ENCODE measurements around the gene ST8SIA4.

Gene ST8SIA4

GRCh38 chr5:100903039-100903887 lies at the start of gene ST8SIA4:
Gene ST8SIA4 (minus strand): TSS chr5:100903282. CDS start chr5:100902955, 327 bp downstream.
- DNase-seq (ENCODE audit: low read depth, low spot score): no peak
- Histone ChIP-seq H3K9ac (ENCODE audit: insufficient read length, low read depth) (peak within 1 kb of the TSS; percentile 32), H3K4me3 (ENCODE audit: insufficient read length, low read depth) (peak within 1 kb of the TSS; percentile 41), H3K4me1 (ENCODE audit: insufficient read depth, insufficient read length) (no peaks in the 10 kb centered on the region), H3K27me3 (ENCODE audit: insufficient read depth, insufficient read length) (peaks cover 52% of the 10 kb centered on the region), H3K9me3 (ENCODE audit: insufficient read depth, low read length) (no peaks in the 10 kb centered on the region), H3K36me3 (ENCODE audit: insufficient read depth, insufficient read length, low read length) (no peaks in the 10 kb centered on the region)
- TF ChIP-seq YY1 (IDR thresholded peaks at IDR 0.05; ENCODE audit: insufficient read depth, insufficient read length) (no peak), SUZ12 (IDR thresholded peaks at IDR 0.05; ENCODE audit: extremely low read depth, insufficient read depth, insufficient read length) (no peak), ZNF274 (IDR thresholded peaks at IDR 0.05; ENCODE audit: low read depth, low read length) (no peak)

GRCh38 chr5:100950985-100951384 lies 47.9 kb upstream of the ST8SIA4 start:
- Histone ChIP-seq H3K4me3 (ENCODE audit: insufficient read length, low read depth) (no peak overlapping the region), H3K9me3 (ENCODE audit: insufficient read depth, low read length) (no peaks in the 10 kb centered on the region), H3K4me1 (ENCODE audit: insufficient read depth, insufficient read length) (no peaks in the 10 kb centered on the region), H3K9ac (ENCODE audit: insufficient read length, low read depth) (no peak overlapping the region), H3K36me3 (ENCODE audit: insufficient read depth, insufficient read length, low read length) (no peaks in the 10 kb centered on the region), H3K27me3 (ENCODE audit: insufficient read depth, insufficient read length) (no peaks in the 10 kb centered on the region)
- TF ChIP-seq YY1 (IDR thresholded peaks at IDR 0.05; ENCODE audit: insufficient read depth, insufficient read length) (no peak), SUZ12 (IDR thresholded peaks at IDR 0.05; ENCODE audit: extremely low read depth, insufficient read depth, insufficient read length) (no peak), ZNF274 (IDR thresholded peaks at IDR 0.05; ENCODE audit: low read depth, low read length) (no peak)
- DNase-seq (ENCODE audit: low read depth, low spot score): no peak

- no peaks in the 10 kb centered on the region for H3K9me3 ChIP-seq (ENCODE audit: insufficient read depth, low read length)
- TF ChIP-seq SUZ12 (IDR thresholded peaks at IDR 0.05; ENCODE audit: extremely low read depth, insufficient read depth, insufficient read length): no peak
- no peak for TF ChIP-seq ZNF274 (IDR thresholded peaks at IDR 0.05; ENCODE audit: low read depth, low read length)
- no peak for TF ChIP-seq YY1 (IDR thresholded peaks at IDR 0.05; ENCODE audit: insufficient read depth, insufficient read length)
- no peaks in the 10 kb centered on the region for H3K36me3 ChIP-seq (ENCODE audit: insufficient read depth, insufficient read length, low read length)
- no peak overlapping the region for H3K4me3 ChIP-seq (ENCODE audit: insufficient read length, low read depth)
- no peak for DNase-seq (ENCODE audit: low read depth, low spot score)
- H3K27me3 ChIP-seq (ENCODE audit: insufficient read depth, insufficient read length): no peaks in the 10 kb centered on the region
- H3K4me1 ChIP-seq (ENCODE audit: insufficient read depth, insufficient read length): no peaks in the 10 kb centered on the region
- H3K9ac ChIP-seq (ENCODE audit: insufficient read length, low read depth): no peak overlapping the region
Observed at GRCh38 chr5:100913298-100913697, 10.2 kb upstream of the ST8SIA4 start.

GRCh38 chr5:100909034-100909433 lies 6.0 kb upstream of the ST8SIA4 start:
- no peak overlapping the region for H3K4me3 ChIP-seq (ENCODE audit: insufficient read length, low read depth)
- no peak for TF ChIP-seq SUZ12 (IDR thresholded peaks at IDR 0.05; ENCODE audit: extremely low read depth, insufficient read depth, insufficient read length)
- TF ChIP-seq ZNF274 (IDR thresholded peaks at IDR 0.05; ENCODE audit: low read depth, low read length): no peak
- TF ChIP-seq YY1 (IDR thresholded peaks at IDR 0.05; ENCODE audit: insufficient read depth, insufficient read length): no peak
- no peak for DNase-seq (ENCODE audit: low read depth, low spot score)
- peaks cover 10% of the 10 kb centered on the region for H3K27me3 ChIP-seq (ENCODE audit: insufficient read depth, insufficient read length)
- H3K4me1 ChIP-seq (ENCODE audit: insufficient read depth, insufficient read length): no peaks in the 10 kb centered on the region
- no peaks in the 10 kb centered on the region for H3K36me3 ChIP-seq (ENCODE audit: insufficient read depth, insufficient read length, low read length)
- H3K9ac ChIP-seq (ENCODE audit: insufficient read length, low read depth): no peak overlapping the region
- H3K9me3 ChIP-seq (ENCODE audit: insufficient read depth, low read length): no peaks in the 10 kb centered on the region

- Histone ChIP-seq H3K4me3 (ENCODE audit: insufficient read length, low read depth) (no peak overlapping the region), H3K9me3 (ENCODE audit: insufficient read depth, low read length) (no peaks in the 10 kb centered on the region), H3K36me3 (ENCODE audit: insufficient read depth, insufficient read length, low read length) (no peaks in the 10 kb centered on the region), H3K27me3 (ENCODE audit: insufficient read depth, insufficient read length) (peaks cover 44% of the 10 kb centered on the region), H3K4me1 (ENCODE audit: insufficient read depth, insufficient read length) (no peaks in the 10 kb centered on the region), H3K9ac (ENCODE audit: insufficient read length, low read depth) (no peak overlapping the region)
- no peak for TF ChIP-seq YY1 (IDR thresholded peaks at IDR 0.05; ENCODE audit: insufficient read depth, insufficient read length)
- TF ChIP-seq SUZ12 (IDR thresholded peaks at IDR 0.05; ENCODE audit: extremely low read depth, insufficient read depth, insufficient read length): no peak
- TF ChIP-seq ZNF274 (IDR thresholded peaks at IDR 0.05; ENCODE audit: low read depth, low read length): no peak
- DNase-seq (ENCODE audit: low read depth, low spot score): no peak
Observed at GRCh38 chr5:100905259-100905914, 2.3 kb upstream of the ST8SIA4 start.

GRCh38 chr5:100904259-100904861 lies 1.3 kb upstream of the ST8SIA4 start:
- H3K9ac ChIP-seq (ENCODE audit: insufficient read length, low read depth): no peak overlapping the region
- H3K27me3 ChIP-seq (ENCODE audit: insufficient read depth, insufficient read length): peaks cover 52% of the 10 kb centered on the region
- no peak overlapping the region for H3K4me3 ChIP-seq (ENCODE audit: insufficient read length, low read depth)
- TF ChIP-seq YY1 (IDR thresholded peaks at IDR 0.05; ENCODE audit: insufficient read depth, insufficient read length): no peak
- TF ChIP-seq ZNF274 (IDR thresholded peaks at IDR 0.05; ENCODE audit: low read depth, low read length): no peak
- TF ChIP-seq SUZ12 (IDR thresholded peaks at IDR 0.05; ENCODE audit: extremely low read depth, insufficient read depth, insufficient read length): no peak
- H3K36me3 ChIP-seq (ENCODE audit: insufficient read depth, insufficient read length, low read length): no peaks in the 10 kb centered on the region
- no peaks in the 10 kb centered on the region for H3K9me3 ChIP-seq (ENCODE audit: insufficient read depth, low read length)
- H3K4me1 ChIP-seq (ENCODE audit: insufficient read depth, insufficient read length): no peaks in the 10 kb centered on the region
- DNase-seq (ENCODE audit: low read depth, low spot score): no peak

All from NT2/D1 (cell line).